GM19438 (cell line): ENCODE measurements around the gene EPAS1.

Experiments used
- ATAC-seq: cut with Tn5 transposase; IDR thresholded peaks from one replicate; pipeline ENCODE4 v1.9.1; 2021; ENCODE audit warnings: low read depth; ENCODE audit not compliant: unreplicated experiment

EPAS1 gene

GRCh38 chr2:46273225-46273863 lies 23.9 kb upstream of the EPAS1 start:
- ATAC-seq = no peak

- no peak for ATAC-seq
These were observed 23.3 kb upstream of the EPAS1 start for GRCh38 chr2:46273919-46274318.

DNA sequence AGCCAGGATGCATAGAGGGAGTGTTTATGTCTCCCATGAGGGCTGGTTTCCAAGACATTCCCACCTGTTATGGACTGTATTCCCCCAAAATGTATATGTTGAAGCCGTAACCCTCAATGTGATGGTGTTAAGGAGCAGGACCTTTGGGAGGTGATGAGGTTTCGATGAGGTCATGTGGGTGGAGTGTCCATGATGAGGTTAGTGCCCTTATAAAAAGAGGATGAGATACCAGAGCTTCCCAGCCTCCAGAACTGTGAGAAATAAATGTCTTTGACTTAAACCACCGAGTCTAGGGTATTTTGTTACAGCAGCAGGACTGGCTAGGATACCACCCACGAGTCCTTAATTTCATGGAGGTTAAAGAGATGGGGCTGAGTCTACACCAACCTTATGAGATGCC lies 22.6 kb upstream of the EPAS1 start:
- no peak for ATAC-seq

GRCh38 chr2:46275995-46276394 lies 21.2 kb upstream of the EPAS1 start:
- no peak for ATAC-seq

DNA sequence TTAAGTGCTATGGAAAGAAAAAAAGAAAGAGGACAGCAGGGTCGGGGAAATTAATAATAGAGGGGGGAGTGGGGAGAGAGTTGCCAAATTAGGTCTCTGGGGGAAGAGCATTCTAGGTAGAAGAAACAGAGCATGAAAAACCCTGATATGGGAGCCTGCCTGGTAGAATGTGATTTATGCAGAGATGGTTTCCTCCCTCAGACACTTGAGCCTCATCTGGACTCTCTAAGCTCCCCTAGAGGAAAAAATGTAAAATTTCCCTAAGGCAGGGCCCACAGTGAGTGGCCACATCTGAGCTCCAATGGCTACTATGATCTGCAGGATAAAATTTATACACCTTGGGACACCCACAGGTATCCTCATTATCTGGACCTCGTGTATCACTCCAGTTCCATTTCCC lies 20.6 kb upstream of the EPAS1 start:
- no peak for ATAC-seq

DNA sequence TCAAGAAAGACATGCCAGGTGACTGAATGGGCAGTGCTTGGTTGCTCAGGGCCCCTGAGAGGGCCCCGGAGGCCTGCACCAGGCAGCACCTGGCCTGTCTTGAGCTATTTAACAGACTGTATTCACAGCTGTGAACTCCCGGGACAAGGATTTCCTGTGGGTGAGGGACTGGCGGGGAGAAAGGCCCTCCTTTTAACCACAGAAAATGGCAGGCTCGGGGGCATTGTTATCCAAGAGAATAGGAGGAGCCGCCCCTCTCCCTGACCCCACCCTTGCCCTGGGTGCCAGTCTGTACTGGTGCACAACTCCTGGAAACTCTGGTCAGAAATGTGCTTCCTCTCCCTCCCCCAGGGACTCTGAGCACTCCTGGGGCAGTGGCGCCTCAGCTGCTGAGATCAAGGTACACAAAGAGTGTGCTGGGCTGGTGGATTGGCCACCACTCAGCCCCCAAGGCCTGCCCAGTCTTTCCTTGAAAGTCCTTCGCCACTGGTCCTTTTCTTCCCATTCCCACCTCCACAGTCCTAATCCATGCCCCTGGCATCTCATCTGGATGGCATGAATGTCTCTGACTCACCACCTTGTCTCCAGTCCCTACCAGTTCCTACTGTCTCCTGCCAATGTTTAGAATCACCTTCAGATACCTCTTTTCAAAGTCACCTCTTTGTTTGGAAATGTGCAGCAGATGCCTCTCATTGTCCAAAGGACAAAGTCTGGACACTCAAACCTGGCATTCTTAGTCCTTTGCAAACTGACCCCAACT lies 19.6 kb upstream of the EPAS1 start:
- ATAC-seq = no peak

DNA sequence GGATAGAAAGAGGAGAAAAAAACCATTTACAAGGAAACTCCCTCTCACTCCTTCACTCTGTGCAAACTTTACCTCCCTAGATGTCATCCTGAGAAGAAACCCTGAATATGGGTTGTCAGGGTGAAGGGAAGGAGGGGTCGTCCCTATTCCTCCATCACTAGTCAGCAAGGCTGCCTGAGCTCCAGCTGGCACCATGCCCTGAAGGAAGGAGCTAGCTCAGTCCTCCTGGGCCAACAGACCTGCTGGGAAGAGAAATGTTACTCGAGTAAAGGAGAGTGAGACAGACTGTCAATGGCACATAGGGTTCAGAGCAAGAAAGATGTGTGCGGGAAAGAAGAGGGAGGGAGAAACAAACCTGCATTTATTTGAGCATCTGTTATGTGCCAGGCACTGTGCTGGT lies 18.3 kb upstream of the EPAS1 start:
- ATAC-seq = no peak

GRCh38 chr2:46281939-46282338 lies 15.3 kb upstream of the EPAS1 start:
- ATAC-seq = no peak

- no peak for ATAC-seq
These were observed 13.5 kb upstream of the EPAS1 start for GRCh38 chr2:46283693-46284092.

GRCh38 chr2:46284260-46284659 lies 12.9 kb upstream of the EPAS1 start:
- ATAC-seq = no peak

GRCh38 chr2:46284796-46285195 lies 12.4 kb upstream of the EPAS1 start:
- no peak for ATAC-seq

DNA sequence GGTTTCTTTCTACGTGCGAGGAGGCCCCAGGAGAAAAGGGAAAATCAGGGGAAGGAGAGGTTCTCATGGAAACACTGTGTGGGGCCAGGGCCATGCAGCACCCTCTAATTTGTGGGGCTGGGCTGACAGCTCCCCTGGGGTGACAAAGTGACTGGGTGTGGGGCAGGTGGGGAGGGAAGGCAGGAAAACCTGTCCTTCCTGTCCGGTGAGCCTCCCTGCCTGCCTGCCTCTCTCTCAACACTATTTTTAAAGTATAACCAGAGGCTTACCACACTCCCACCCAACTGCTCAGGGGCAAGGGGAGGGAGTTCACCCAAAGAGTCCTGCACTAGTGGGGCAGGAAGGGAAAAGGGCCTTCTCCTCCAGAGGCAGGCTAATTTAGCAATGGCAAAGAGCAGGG lies 10.5 kb upstream of the EPAS1 start:
- no peak for ATAC-seq

DNA sequence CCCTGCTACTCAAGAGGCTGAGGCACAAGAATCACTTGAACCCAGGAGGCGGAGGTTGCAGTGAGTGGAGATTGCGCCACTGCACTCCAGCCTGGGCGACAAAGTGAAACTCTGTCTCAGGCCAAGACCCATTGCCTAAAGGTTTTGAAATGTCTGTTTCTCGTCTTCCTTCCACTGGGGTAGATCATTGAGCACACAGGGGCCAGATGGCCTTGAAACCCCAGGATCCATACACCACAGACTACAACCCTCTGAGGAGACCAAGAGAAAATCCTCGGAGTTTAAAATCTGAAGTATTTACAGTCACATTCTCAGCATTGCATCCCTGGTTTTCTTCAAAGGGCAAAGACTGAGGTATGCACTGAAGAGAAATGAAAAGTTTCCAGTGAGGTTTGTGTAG lies 7.1 kb upstream of the EPAS1 start:
- no peak for ATAC-seq

- no peak for ATAC-seq
These were observed 3.7 kb upstream of the EPAS1 start for GRCh38 chr2:46293466-46293865.

- no peak for ATAC-seq
These were observed 2.9 kb upstream of the EPAS1 start for GRCh38 chr2:46294176-46294836.

DNA sequence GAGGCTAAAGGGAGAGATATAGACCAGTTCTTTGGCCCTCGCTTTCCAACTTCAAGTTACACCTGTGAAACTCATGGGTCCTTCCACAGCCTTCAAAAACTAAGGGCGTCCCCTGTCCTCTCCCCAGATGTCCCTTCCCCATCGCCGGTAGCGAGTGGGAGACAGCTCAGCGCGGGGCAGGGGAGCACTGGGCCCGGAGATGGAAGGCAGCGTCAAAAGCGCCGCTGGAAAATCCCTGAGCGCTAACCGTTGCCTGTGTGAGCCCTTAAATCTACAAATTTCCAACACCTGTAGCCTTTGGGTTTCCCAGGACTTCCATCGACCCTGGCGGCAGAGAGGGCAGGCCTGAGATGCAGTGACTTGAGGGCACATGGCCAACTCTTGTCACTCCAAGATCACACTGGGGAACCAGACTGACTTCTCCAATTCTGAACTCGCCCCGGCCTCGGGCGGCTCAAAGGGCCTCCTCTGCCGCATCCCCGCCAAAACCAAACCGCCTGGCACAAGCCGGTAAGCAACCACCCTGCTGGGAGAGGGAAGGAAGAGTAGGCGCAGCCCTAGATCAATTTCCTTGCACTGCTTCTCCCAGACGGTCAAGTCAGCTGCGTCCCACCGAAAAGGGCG lies 879 bp upstream of the EPAS1 start:
- ATAC-seq = no peak

GRCh38 chr2:46297546-46298271 lies 502 bp downstream of the EPAS1 start:
- peak; percentile 37 for ATAC-seq

GRCh38 chr2:46298272-46298521 lies 990 bp downstream of the EPAS1 start:
- ATAC-seq = no peak

- no peak for ATAC-seq
These were observed 1.5 kb downstream of the EPAS1 start for GRCh38 chr2:46298522-46299353.
